ENCODE results near the gene EPB41L3.

DNA sequence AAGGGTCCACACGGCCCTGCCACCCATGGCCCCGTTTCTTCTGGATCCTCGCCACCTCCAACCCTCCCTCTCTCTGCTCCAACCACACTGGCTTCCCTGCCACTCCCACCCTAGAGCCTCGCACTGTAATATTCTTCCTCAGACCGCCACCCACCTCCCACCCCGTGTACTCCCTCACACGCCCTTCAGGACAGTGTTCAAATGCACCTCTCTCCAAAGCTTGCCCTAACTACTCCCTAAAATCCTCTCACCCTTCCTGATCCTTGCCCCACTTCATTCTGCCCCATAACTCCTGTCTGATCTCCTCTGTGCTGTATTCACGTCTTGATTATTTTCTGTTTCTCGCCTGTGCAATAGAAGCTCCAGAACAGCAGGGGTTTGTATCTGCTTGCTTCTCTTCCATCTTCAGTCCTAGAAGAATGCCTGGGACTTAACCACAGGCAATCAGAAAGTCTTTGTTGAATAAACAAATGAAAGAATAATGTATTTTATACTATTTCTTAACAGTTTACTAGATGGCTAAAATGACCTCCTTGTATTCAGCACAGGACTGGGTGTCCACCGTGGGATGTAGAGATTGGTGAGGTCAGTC lies 25.5 kb downstream of the EPB41L3 start:
- TF ChIP-seq CSDC2 (CRISPR knock-in tag; IDR thresholded peaks at IDR 0.05) (no peak), OSR1 (CRISPR knock-in tag; IDR thresholded peaks at IDR 0.05) (no peak), ZFP30 (CRISPR knock-in tag; IDR thresholded peaks at IDR 0.05) (no peak), TCF4 (CRISPR knock-in tag; IDR thresholded peaks at IDR 0.05; ENCODE audit: borderline replicate concordance) (no peak)
- TF ChIP-seq, protein P1, sequence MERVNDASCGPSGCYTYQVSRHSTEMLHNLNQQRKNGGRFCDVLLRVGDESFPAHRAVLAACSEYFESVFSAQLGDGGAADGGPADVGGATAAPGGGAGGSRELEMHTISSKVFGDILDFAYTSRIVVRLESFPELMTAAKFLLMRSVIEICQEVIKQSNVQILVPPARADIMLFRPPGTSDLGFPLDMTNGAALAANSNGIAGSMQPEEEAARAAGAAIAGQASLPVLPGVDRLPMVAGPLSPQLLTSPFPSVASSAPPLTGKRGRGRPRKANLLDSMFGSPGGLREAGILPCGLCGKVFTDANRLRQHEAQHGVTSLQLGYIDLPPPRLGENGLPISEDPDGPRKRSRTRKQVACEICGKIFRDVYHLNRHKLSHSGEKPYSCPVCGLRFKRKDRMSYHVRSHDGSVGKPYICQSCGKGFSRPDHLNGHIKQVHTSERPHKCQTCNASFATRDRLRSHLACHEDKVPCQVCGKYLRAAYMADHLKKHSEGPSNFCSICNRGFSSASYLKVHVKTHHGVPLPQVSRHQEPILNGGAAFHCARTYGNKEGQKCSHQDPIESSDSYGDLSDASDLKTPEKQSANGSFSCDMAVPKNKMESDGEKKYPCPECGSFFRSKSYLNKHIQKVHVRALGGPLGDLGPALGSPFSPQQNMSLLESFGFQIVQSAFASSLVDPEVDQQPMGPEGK (CRISPR knock-in tag; IDR thresholded peaks at IDR 0.05; ENCODE audit: borderline replicate concordance): no peak
- TF ChIP-seq, protein P2, sequence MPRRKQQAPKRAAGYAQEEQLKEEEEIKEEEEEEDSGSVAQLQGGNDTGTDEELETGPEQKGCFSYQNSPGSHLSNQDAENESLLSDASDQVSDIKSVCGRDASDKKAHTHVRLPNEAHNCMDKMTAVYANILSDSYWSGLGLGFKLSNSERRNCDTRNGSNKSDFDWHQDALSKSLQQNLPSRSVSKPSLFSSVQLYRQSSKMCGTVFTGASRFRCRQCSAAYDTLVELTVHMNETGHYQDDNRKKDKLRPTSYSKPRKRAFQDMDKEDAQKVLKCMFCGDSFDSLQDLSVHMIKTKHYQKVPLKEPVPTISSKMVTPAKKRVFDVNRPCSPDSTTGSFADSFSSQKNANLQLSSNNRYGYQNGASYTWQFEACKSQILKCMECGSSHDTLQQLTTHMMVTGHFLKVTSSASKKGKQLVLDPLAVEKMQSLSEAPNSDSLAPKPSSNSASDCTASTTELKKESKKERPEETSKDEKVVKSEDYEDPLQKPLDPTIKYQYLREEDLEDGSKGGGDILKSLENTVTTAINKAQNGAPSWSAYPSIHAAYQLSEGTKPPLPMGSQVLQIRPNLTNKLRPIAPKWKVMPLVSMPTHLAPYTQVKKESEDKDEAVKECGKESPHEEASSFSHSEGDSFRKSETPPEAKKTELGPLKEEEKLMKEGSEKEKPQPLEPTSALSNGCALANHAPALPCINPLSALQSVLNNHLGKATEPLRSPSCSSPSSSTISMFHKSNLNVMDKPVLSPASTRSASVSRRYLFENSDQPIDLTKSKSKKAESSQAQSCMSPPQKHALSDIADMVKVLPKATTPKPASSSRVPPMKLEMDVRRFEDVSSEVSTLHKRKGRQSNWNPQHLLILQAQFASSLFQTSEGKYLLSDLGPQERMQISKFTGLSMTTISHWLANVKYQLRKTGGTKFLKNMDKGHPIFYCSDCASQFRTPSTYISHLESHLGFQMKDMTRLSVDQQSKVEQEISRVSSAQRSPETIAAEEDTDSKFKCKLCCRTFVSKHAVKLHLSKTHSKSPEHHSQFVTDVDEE (CRISPR knock-in tag; IDR thresholded peaks at IDR 0.05): no peak
- TF ChIP-seq, protein P3, sequence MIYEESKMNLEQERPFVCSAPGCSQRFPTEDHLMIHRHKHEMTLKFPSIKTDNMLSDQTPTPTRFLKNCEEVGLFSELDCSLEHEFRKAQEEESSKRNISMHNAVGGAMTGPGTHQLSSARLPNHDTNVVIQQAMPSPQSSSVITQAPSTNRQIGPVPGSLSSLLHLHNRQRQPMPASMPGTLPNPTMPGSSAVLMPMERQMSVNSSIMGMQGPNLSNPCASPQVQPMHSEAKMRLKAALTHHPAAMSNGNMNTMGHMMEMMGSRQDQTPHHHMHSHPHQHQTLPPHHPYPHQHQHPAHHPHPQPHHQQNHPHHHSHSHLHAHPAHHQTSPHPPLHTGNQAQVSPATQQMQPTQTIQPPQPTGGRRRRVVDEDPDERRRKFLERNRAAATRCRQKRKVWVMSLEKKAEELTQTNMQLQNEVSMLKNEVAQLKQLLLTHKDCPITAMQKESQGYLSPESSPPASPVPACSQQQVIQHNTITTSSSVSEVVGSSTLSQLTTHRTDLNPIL (CRISPR knock-in tag; IDR thresholded peaks at IDR 0.05; ENCODE audit: low read depth): no peak
- TF ChIP-seq, protein P4, sequence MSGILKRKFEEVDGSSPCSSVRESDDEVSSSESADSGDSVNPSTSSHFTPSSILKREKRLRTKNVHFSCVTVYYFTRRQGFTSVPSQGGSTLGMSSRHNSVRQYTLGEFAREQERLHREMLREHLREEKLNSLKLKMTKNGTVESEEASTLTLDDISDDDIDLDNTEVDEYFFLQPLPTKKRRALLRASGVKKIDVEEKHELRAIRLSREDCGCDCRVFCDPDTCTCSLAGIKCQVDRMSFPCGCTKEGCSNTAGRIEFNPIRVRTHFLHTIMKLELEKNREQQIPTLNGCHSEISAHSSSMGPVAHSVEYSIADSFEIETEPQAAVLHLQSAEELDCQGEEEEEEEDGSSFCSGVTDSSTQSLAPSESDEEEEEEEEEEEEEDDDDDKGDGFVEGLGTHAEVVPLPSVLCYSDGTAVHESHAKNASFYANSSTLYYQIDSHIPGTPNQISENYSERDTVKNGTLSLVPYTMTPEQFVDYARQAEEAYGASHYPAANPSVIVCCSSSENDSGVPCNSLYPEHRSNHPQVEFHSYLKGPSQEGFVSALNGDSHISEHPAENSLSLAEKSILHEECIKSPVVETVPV (CRISPR knock-in tag; IDR thresholded peaks at IDR 0.05): no peak
- TF ChIP-seq, protein P5, sequence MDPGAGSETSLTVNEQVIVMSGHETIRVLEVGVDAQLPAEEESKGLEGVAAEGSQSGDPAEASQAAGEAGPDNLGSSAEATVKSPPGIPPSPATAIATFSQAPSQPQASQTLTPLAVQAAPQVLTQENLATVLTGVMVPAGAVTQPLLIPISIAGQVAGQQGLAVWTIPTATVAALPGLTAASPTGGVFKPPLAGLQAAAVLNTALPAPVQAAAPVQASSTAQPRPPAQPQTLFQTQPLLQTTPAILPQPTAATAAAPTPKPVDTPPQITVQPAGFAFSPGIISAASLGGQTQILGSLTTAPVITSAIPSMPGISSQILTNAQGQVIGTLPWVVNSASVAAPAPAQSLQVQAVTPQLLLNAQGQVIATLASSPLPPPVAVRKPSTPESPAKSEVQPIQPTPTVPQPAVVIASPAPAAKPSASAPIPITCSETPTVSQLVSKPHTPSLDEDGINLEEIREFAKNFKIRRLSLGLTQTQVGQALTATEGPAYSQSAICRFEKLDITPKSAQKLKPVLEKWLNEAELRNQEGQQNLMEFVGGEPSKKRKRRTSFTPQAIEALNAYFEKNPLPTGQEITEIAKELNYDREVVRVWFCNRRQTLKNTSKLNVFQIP (CRISPR knock-in tag; IDR thresholded peaks at IDR 0.05; ENCODE audit: borderline replicate concordance, low read depth): no peak
